ENCODE measurements around the gene ADH1C.

DNA sequence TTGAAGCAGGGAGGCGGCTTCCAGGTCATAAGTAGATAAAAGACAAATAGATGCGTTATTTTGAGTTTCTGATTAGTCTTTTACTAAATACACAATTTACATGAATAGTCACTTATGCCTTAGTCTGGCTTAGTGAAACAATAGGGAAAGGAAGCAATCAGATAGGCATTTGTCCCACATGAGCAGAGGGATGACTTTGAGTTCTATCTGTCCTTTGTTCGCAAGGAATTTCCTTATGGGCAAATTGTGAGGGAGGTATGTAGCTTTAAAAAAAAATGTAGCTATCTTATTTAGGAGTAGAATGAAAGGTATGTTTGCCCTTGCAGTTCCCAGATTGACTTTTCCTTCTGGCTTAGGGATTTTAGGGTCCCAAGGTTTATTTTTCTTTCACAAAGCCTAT, 26.3 kb upstream of the ADH1C start:
- TF ChIP-seq SIN3A (IDR thresholded peaks at IDR 0.05; ENCODE audit: borderline replicate concordance, insufficient read depth, low read length) (no peak), POLR2AphosphoS5 (IDR thresholded peaks at IDR 0.05; ENCODE audit: low read depth, low read length) (no peak), FOXP2 (optimal IDR thresholded peaks at IDR 0.05; ENCODE audit: borderline replicate concordance, extremely low read depth, extremely low read length, insufficient read depth) (no peak), TAF1 (IDR thresholded peaks at IDR 0.05; ENCODE audit: borderline replicate concordance, insufficient read depth, low read length) (no peak)
- TF ChIP-seq, protein P1, sequence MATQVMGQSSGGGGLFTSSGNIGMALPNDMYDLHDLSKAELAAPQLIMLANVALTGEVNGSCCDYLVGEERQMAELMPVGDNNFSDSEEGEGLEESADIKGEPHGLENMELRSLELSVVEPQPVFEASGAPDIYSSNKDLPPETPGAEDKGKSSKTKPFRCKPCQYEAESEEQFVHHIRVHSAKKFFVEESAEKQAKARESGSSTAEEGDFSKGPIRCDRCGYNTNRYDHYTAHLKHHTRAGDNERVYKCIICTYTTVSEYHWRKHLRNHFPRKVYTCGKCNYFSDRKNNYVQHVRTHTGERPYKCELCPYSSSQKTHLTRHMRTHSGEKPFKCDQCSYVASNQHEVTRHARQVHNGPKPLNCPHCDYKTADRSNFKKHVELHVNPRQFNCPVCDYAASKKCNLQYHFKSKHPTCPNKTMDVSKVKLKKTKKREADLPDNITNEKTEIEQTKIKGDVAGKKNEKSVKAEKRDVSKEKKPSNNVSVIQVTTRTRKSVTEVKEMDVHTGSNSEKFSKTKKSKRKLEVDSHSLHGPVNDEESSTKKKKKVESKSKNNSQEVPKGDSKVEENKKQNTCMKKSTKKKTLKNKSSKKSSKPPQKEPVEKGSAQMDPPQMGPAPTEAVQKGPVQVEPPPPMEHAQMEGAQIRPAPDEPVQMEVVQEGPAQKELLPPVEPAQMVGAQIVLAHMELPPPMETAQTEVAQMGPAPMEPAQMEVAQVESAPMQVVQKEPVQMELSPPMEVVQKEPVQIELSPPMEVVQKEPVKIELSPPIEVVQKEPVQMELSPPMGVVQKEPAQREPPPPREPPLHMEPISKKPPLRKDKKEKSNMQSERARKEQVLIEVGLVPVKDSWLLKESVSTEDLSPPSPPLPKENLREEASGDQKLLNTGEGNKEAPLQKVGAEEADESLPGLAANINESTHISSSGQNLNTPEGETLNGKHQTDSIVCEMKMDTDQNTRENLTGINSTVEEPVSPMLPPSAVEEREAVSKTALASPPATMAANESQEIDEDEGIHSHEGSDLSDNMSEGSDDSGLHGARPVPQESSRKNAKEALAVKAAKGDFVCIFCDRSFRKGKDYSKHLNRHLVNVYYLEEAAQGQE (IDR thresholded peaks at IDR 0.05; ENCODE audit: insufficient read depth in 1 of 2, low read depth in 2 of 2, low read length in 2 of 2), result no peak

Measured in PFSK-1 (cell line).